Measurements from ENCODE around the gene AHCYL2.

Gene AHCYL2

GRCh38 chr7:129327076-129327475 lies 102.2 kb downstream of the AHCYL2 start:
- TF ChIP-seq POLR2AphosphoS5 (IDR thresholded peaks at IDR 0.05; ENCODE audit: borderline replicate concordance, low read depth, low read length), result no peak
- no peak for TF ChIP-seq EZH2 (IDR thresholded peaks at IDR 0.05)
- TF ChIP-seq FOXP2 (optimal IDR thresholded peaks at IDR 0.05; ENCODE audit: control extremely low read depth, extremely low read length, insufficient read depth), result no peak
- Histone ChIP-seq H3K4me3 (no peak overlapping the region), H3K9me3 (ENCODE audit: low read depth, low read length) (peaks cover 5% of the 10 kb centered on the region; the same call in 1 of the 2 replicates), H3K27ac (no peak overlapping the region), H3K36me3 (ENCODE audit: insufficient read depth, low read length) (no peaks in the 10 kb centered on the region), H3K9ac (ENCODE audit: insufficient read length) (no peak overlapping the region)
- DNase-seq (ENCODE audit: low read depth, low spot score), result no peak

GRCh38 chr7:129332254-129333035 lies 107.6 kb downstream of the AHCYL2 start:
- no peak overlapping the region for H3K27ac ChIP-seq
- H3K9me3 ChIP-seq (ENCODE audit: low read depth, low read length), result no peaks in the 10 kb centered on the region

GRCh38 chr7:129334473-129334872 lies 109.6 kb downstream of the AHCYL2 start:
- H3K4me3 ChIP-seq, result no peak overlapping the region
- DNase-seq (ENCODE audit: low read depth, low spot score), result no peak
- no peak overlapping the region for H3K27ac ChIP-seq
- TF ChIP-seq EZH2 (IDR thresholded peaks at IDR 0.05) (no peak), FOXP2 (optimal IDR thresholded peaks at IDR 0.05; ENCODE audit: control extremely low read depth, extremely low read length, insufficient read depth) (no peak), POLR2AphosphoS5 (IDR thresholded peaks at IDR 0.05; ENCODE audit: borderline replicate concordance, low read depth, low read length) (no peak)
- no peaks in the 10 kb centered on the region for H3K36me3 ChIP-seq (ENCODE audit: insufficient read depth, low read length)
- H3K9me3 ChIP-seq (ENCODE audit: low read depth, low read length), result no peaks in the 10 kb centered on the region
- H3K9ac ChIP-seq (ENCODE audit: insufficient read length), result no peak overlapping the region

More at GRCh38 chr7:129332254-129333035, 107.6 kb downstream of the AHCYL2 start:
- Histone ChIP-seq H3K4me3 (no peak overlapping the region), H3K9ac (ENCODE audit: insufficient read length) (no peak overlapping the region), H3K36me3 (ENCODE audit: insufficient read depth, low read length) (no peaks in the 10 kb centered on the region)
- TF ChIP-seq FOXP2 (optimal IDR thresholded peaks at IDR 0.05; ENCODE audit: control extremely low read depth, extremely low read length, insufficient read depth) (no peak), EZH2 (IDR thresholded peaks at IDR 0.05) (no peak), POLR2AphosphoS5 (IDR thresholded peaks at IDR 0.05; ENCODE audit: borderline replicate concordance, low read depth, low read length) (no peak)
- DNase-seq (ENCODE audit: low read depth, low spot score), result no peak

- H3K4me3 ChIP-seq, result no peak overlapping the region
Observed at GRCh38 chr7:129338450-129338849, 113.6 kb downstream of the AHCYL2 start.

GRCh38 chr7:129341212-129341611 lies 116.4 kb downstream of the AHCYL2 start:
- no peak for TF ChIP-seq EZH2 (IDR thresholded peaks at IDR 0.05)
- no peak for TF ChIP-seq FOXP2 (optimal IDR thresholded peaks at IDR 0.05; ENCODE audit: control extremely low read depth, extremely low read length, insufficient read depth)
- no peak for TF ChIP-seq POLR2AphosphoS5 (IDR thresholded peaks at IDR 0.05; ENCODE audit: borderline replicate concordance, low read depth, low read length)
- no peak for DNase-seq (ENCODE audit: low read depth, low spot score)
- Histone ChIP-seq H3K9ac (ENCODE audit: insufficient read length) (no peak overlapping the region), H3K27ac (no peak overlapping the region), H3K9me3 (ENCODE audit: low read depth, low read length) (no peaks in the 10 kb centered on the region), H3K4me3 (no peak overlapping the region), H3K36me3 (ENCODE audit: insufficient read depth, low read length) (no peaks in the 10 kb centered on the region)

More at GRCh38 chr7:129338450-129338849, 113.6 kb downstream of the AHCYL2 start:
- Histone ChIP-seq H3K9ac (ENCODE audit: insufficient read length) (no peak overlapping the region), H3K36me3 (ENCODE audit: insufficient read depth, low read length) (no peaks in the 10 kb centered on the region), H3K27ac (no peak overlapping the region), H3K9me3 (ENCODE audit: low read depth, low read length) (no peaks in the 10 kb centered on the region)
- no peak for DNase-seq (ENCODE audit: low read depth, low spot score)
- no peak for TF ChIP-seq FOXP2 (optimal IDR thresholded peaks at IDR 0.05; ENCODE audit: control extremely low read depth, extremely low read length, insufficient read depth)
- TF ChIP-seq EZH2 (IDR thresholded peaks at IDR 0.05), result no peak

GRCh38 chr7:129341816-129342806 lies 117.3 kb downstream of the AHCYL2 start:
- TF ChIP-seq EZH2 (IDR thresholded peaks at IDR 0.05) (no peak), FOXP2 (optimal IDR thresholded peaks at IDR 0.05; ENCODE audit: control extremely low read depth, extremely low read length, insufficient read depth) (no peak), POLR2AphosphoS5 (IDR thresholded peaks at IDR 0.05; ENCODE audit: borderline replicate concordance, low read depth, low read length) (no peak)
- no peaks in the 10 kb centered on the region for H3K9me3 ChIP-seq (ENCODE audit: low read depth, low read length)
- no peak for DNase-seq (ENCODE audit: low read depth, low spot score)
- H3K36me3 ChIP-seq (ENCODE audit: insufficient read depth, low read length), result no peaks in the 10 kb centered on the region
- no peak overlapping the region for H3K27ac ChIP-seq
- no peak overlapping the region for H3K9ac ChIP-seq (ENCODE audit: insufficient read length)
- H3K4me3 ChIP-seq, result no peak overlapping the region

- TF ChIP-seq EZH2 (IDR thresholded peaks at IDR 0.05) (no peak), FOXP2 (optimal IDR thresholded peaks at IDR 0.05; ENCODE audit: control extremely low read depth, extremely low read length, insufficient read depth) (no peak), POLR2AphosphoS5 (IDR thresholded peaks at IDR 0.05; ENCODE audit: borderline replicate concordance, low read depth, low read length) (no peak)
- Histone ChIP-seq H3K4me3 (no peak overlapping the region), H3K36me3 (ENCODE audit: insufficient read depth, low read length) (no peaks in the 10 kb centered on the region), H3K27ac (no peak overlapping the region), H3K9me3 (ENCODE audit: low read depth, low read length) (no peaks in the 10 kb centered on the region), H3K9ac (ENCODE audit: insufficient read length) (no peak overlapping the region)
- peak; percentile 45 for DNase-seq (ENCODE audit: low read depth, low spot score)
Observed at GRCh38 chr7:129343099-129343700, 118.4 kb downstream of the AHCYL2 start.

DNA sequence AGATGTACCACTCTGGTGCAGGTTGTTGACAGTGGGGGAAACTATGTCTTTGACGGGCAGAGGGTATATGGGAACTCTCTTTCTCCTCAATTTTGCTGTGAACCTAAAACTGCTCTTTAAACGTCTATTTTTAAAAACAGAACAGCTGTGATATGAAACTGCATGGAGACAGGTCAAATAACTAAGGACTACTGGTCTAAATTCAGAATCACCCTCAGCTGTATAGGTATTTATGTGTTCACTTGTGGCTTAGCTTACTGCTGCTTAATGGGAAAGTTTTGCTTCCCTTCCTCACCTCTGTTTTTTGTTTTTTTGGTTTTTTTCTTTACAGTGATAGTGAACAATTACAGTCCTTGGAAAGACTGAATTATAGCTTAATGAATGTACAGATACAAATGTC lies 122.5 kb downstream of the AHCYL2 start:
- no peaks in the 10 kb centered on the region for H3K9me3 ChIP-seq (ENCODE audit: low read depth, low read length)
- no peak overlapping the region for H3K9ac ChIP-seq (ENCODE audit: insufficient read length)

More for the DNA sequence above, 122.5 kb downstream of the AHCYL2 start:
- DNase-seq (ENCODE audit: low read depth, low spot score), result no peak
- H3K27ac ChIP-seq, result no peak overlapping the region
- TF ChIP-seq POLR2AphosphoS5 (IDR thresholded peaks at IDR 0.05; ENCODE audit: borderline replicate concordance, low read depth, low read length) (no peak), FOXP2 (optimal IDR thresholded peaks at IDR 0.05; ENCODE audit: control extremely low read depth, extremely low read length, insufficient read depth) (no peak), EZH2 (IDR thresholded peaks at IDR 0.05) (no peak)
- no peak overlapping the region for H3K4me3 ChIP-seq
- no peaks in the 10 kb centered on the region for H3K36me3 ChIP-seq (ENCODE audit: insufficient read depth, low read length)

Data from SK-N-MC (cell line).